H9 (cell line): Measurements from ENCODE around the gene TENT5C. TPM values are rescaled to one million over a fixed set of nuclear protein-coding genes. Genes with fewer than 3 reads are reported as not detected.

Experiments
- DNase-seq: peaks from one replicate; pipeline ENCODE4 v3.0.0-alpha.2; 2017
- H2AFZ ChIP-seq: one replicate; pipeline ENCODE4 v1.6.1; 2013; ENCODE audit warnings: mild to moderate bottlenecking, low read length, control low read depth, moderate library complexity
- H2AK5ac ChIP-seq: 2 replicates; pipeline ENCODE4 v1.6.1; 2013; ENCODE audit warnings: low read length, control low read depth, mixed read lengths; ENCODE audit not compliant: insufficient read length
- H2BK120ac ChIP-seq: one replicate; pipeline ENCODE4 v1.6.1; 2013; ENCODE audit warnings: low read depth, mild to moderate bottlenecking, low read length, control low read depth, inconsistent platforms; ENCODE audit not compliant: poor library complexity, severe bottlenecking
- H2BK12ac ChIP-seq: 2 replicates; pipeline ENCODE4 v1.6.1; 2013; ENCODE audit warnings: low read length, control low read depth, mixed read lengths, low read depth; ENCODE audit not compliant: insufficient read length
- H2BK15ac ChIP-seq: 2 replicates; pipeline ENCODE4 v1.6.1; 2013; ENCODE audit warnings: low read depth, low read length, control low read depth
- H2BK20ac ChIP-seq: one replicate; pipeline ENCODE4 v1.6.1; 2013; ENCODE audit warnings: low read depth, mild to moderate bottlenecking, low read length, control low read depth, inconsistent platforms; ENCODE audit not compliant: poor library complexity, severe bottlenecking
- H2BK5ac ChIP-seq: 2 replicates; pipeline ENCODE4 v1.6.1; 2013; ENCODE audit warnings: low read length, control low read depth, mixed read lengths; ENCODE audit not compliant: insufficient read length
- H3K14ac ChIP-seq: 2 replicates; pipeline ENCODE4 v1.6.1; 2013; ENCODE audit warnings: low read length, control low read depth; ENCODE audit not compliant: insufficient read depth
- H3K18ac ChIP-seq: 2 replicates; pipeline ENCODE4 v1.6.1; 2013; ENCODE audit warnings: low read depth, mild to moderate bottlenecking, mixed read lengths, low read length, control low read depth; ENCODE audit not compliant: insufficient read length
- H3K23ac ChIP-seq: 2 replicates; pipeline ENCODE4 v1.6.1; 2013; ENCODE audit warnings: low read length, control low read depth, mixed read lengths, low read depth; ENCODE audit not compliant: insufficient read length
- H3K23me2 ChIP-seq: 2 replicates; pipeline ENCODE4 v1.6.1; 2013; ENCODE audit warnings: low read depth, mild to moderate bottlenecking, mixed read lengths, low read length, control low read depth; ENCODE audit not compliant: insufficient read length, poor library complexity, severe bottlenecking
- H3K27ac ChIP-seq: 2 replicates; pipeline ENCODE4 v1.5.1; 2013; ENCODE audit warnings: low read length, control low read depth, mixed read lengths, low read depth; ENCODE audit not compliant: insufficient read length
- H3K27me3 ChIP-seq: 2 replicates; pipeline ENCODE4 v1.6.1; 2013; ENCODE audit warnings: low read length, control low read depth, inconsistent platforms; ENCODE audit not compliant: insufficient read depth
- H3K4ac ChIP-seq: 2 replicates; pipeline ENCODE4 v1.6.1; 2013; ENCODE audit warnings: low read depth, mild to moderate bottlenecking, control low read depth, inconsistent platforms, low read length, moderate library complexity
- H3K4me1 ChIP-seq: 2 replicates; pipeline ENCODE4 v1.6.1; 2013; ENCODE audit warnings: low read length, control low read depth, inconsistent platforms; ENCODE audit not compliant: insufficient read depth
- H3K4me2 ChIP-seq: 2 replicates; pipeline ENCODE4 v1.6.1; 2013; ENCODE audit warnings: low read length, control low read depth, mixed read lengths; ENCODE audit not compliant: insufficient read length, insufficient read depth
- H3K56ac ChIP-seq: 2 replicates; pipeline ENCODE4 v1.6.1; 2013; ENCODE audit warnings: low read depth, mild to moderate bottlenecking, mixed read lengths, low read length, control low read depth; ENCODE audit not compliant: insufficient read length
- H3K79me1 ChIP-seq: 2 replicates; pipeline ENCODE4 v1.6.1; 2013; ENCODE audit warnings: low read depth, mild to moderate bottlenecking, moderate library complexity, low read length, control low read depth, inconsistent platforms; ENCODE audit not compliant: insufficient read depth, poor library complexity, severe bottlenecking
- H3K79me2 ChIP-seq: 2 replicates; pipeline ENCODE4 v1.6.1; 2013; ENCODE audit warnings: low read length, control low read depth, inconsistent platforms; ENCODE audit not compliant: insufficient read depth
- H3K9ac ChIP-seq: 2 replicates; pipeline ENCODE4 v1.6.1; 2013; ENCODE audit warnings: low read length, control low read depth, mixed read lengths; ENCODE audit not compliant: insufficient read length; ENCODE audit errors: extremely low read depth
- H3K9me3 ChIP-seq: one replicate; pipeline ENCODE4 v1.6.1; 2013; ENCODE audit warnings: low read depth, low read length, inconsistent platforms; ENCODE audit not compliant: control insufficient read depth
- H3T11ph ChIP-seq: one replicate; pipeline ENCODE4 v1.6.1; 2013; ENCODE audit warnings: mild to moderate bottlenecking, low read length, control low read depth, inconsistent platforms
- H4K20me1 ChIP-seq: one replicate; pipeline ENCODE4 v1.6.1; 2013; ENCODE audit not compliant: control insufficient read depth, insufficient read length, insufficient read depth
- H4K5ac ChIP-seq: 2 replicates; pipeline ENCODE4 v1.6.1; 2013; ENCODE audit warnings: low read depth, mild to moderate bottlenecking, mixed read lengths, low read length, control low read depth; ENCODE audit not compliant: insufficient read length
- H4K8ac ChIP-seq: replicated peaks from 2 replicates; pipeline ENCODE4 v1.6.1; 2013; ENCODE audit warnings: low read length, control low read depth, mixed read lengths, low read depth; ENCODE audit not compliant: insufficient read length
- H4K91ac ChIP-seq: 2 replicates; pipeline ENCODE4 v1.6.1; 2013; ENCODE audit warnings: low read depth, mild to moderate bottlenecking, moderate library complexity, mixed read lengths, low read length, control low read depth; ENCODE audit not compliant: insufficient read length
- H3K27ac Mint-ChIP-seq, 3 experiments: 2 replicates in 2 of 3; 3 replicates in 1 of 3; pipeline ENCODE4 v1.8.0; 2020 to 2021; ENCODE audit warnings: mixed read lengths in 3 of 3, mild to moderate bottlenecking in 1 of 3, moderate library complexity in 1 of 3
- H3K27me3 Mint-ChIP-seq: 2 replicates; pipeline ENCODE4 v1.8.0; 2021; ENCODE audit warnings: low read depth, mild to moderate bottlenecking, moderate library complexity, mixed read lengths
- H3K36me3 Mint-ChIP-seq, 3 experiments: 2 replicates in 2 of 3; 3 replicates in 1 of 3; pipeline ENCODE4 v1.8.0; 2020 to 2021; ENCODE audit warnings: low read depth in 3 of 3, mixed read lengths in 3 of 3; ENCODE audit not compliant: insufficient read depth in 1 of 3
- H3K4me1 Mint-ChIP-seq, 2 experiments: 2 replicates each; pipeline ENCODE4 v1.8.0; 2020; ENCODE audit warnings: mixed read lengths in 2 of 2
- H3K4me3 Mint-ChIP-seq, 2 experiments: 2 replicates in 1 of 2; 3 replicates in 1 of 2; pipeline ENCODE4 v1.8.0; 2020 to 2021; ENCODE audit warnings: mild to moderate bottlenecking in 2 of 2, mixed read lengths in 2 of 2, moderate library complexity in 1 of 2
- H3K9me3 Mint-ChIP-seq, 2 experiments: 2 replicates in 1 of 2; 3 replicates in 1 of 2; pipeline ENCODE4 v1.8.0; 2020; ENCODE audit warnings: mild to moderate bottlenecking in 2 of 2, mixed read lengths in 2 of 2, moderate library complexity in 1 of 2
- WGBS: extraction: QIAGEN DNeasy Blood & Tissue Kit; methylation state at CpG from one replicate; pipeline ENCODE4 v1.1.7; 2013; ENCODE audit warnings: missing lambda C conversion rate, low lambda C conversion rate, mixed read lengths; ENCODE audit not compliant: insufficient read length; ENCODE audit errors: extremely low coverage; 5-methylcytosine and 5-hydroxymethylcytosine counted together
- total RNA-seq: library from RNA; stranded (reverse); gene quantifications from 2 replicates; pipeline ENCODE4 v1.2.1, GENCODE V29; 2021
- TF ChIP-seq, protein P1 (sequence below): fragments of 200-600 bp; sonication (generic); conservative IDR thresholded peaks from 3 replicates; pipeline ENCODE4 v1.8.0; 2021; ENCODE audit warnings: antibody characterized with exemption, mild to moderate bottlenecking

TENT5C gene
- total RNA-seq, 1 experiment from 2014 or later, result 0.37 TPM

DNA sequence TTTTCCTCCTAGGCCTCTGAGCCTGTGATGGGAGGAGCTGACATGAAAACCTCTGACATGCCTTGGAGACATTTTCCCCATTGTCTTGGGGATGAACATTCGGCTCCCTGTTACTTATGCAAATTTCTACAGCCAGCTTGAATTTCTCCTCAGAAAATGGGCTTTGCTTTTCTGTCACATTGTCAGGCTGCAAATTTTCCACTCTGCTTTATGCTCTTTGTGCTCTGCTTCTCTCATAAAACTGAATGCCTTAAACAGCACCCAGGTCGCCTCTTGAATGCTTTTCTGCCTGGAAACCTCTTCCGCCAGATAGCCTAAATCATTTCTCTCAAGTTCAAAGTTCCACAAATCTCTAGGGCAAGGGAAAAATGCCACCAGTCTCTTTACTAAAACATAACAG lies 46.7 kb upstream of the TENT5C start:
- Histone ChIP-seq H3K18ac (no peak overlapping the region), H3K9me3 (no peaks in the 10 kb centered on the region), H3K14ac (no peak overlapping the region), H2BK5ac (no peak overlapping the region), H4K5ac (no peak overlapping the region), H2AK5ac (no peak overlapping the region), H3K4me2 (no peak overlapping the region), H3T11ph (no peak overlapping the region), H2BK120ac (no peak overlapping the region), H3K4me1 (no peaks in the 10 kb centered on the region), H3K56ac (no peak overlapping the region), H2BK15ac (no peak overlapping the region), H3K23ac (no peak overlapping the region), H3K79me1 (no peaks in the 10 kb centered on the region), H3K23me2 (no peaks in the 10 kb centered on the region), H2BK12ac (no peak overlapping the region), H2BK20ac (no peak overlapping the region), H3K79me2 (no peaks in the 10 kb centered on the region), H3K27me3 (no peaks in the 10 kb centered on the region), H4K20me1 (no peaks in the 10 kb centered on the region), H2AFZ (no peak overlapping the region), H3K4ac (no peak overlapping the region), H4K8ac (no peak overlapping the region), H4K91ac (no peak overlapping the region), H3K27ac (no peak overlapping the region), H3K9ac (no peak overlapping the region)
- H3K36me3 Mint-ChIP-seq, result peaks cover 0 to 12% (median 11%) of the 10 kb centered on the region in 3 experiments; a peak in 6 of 7 replicates
- TF ChIP-seq, protein P1, sequence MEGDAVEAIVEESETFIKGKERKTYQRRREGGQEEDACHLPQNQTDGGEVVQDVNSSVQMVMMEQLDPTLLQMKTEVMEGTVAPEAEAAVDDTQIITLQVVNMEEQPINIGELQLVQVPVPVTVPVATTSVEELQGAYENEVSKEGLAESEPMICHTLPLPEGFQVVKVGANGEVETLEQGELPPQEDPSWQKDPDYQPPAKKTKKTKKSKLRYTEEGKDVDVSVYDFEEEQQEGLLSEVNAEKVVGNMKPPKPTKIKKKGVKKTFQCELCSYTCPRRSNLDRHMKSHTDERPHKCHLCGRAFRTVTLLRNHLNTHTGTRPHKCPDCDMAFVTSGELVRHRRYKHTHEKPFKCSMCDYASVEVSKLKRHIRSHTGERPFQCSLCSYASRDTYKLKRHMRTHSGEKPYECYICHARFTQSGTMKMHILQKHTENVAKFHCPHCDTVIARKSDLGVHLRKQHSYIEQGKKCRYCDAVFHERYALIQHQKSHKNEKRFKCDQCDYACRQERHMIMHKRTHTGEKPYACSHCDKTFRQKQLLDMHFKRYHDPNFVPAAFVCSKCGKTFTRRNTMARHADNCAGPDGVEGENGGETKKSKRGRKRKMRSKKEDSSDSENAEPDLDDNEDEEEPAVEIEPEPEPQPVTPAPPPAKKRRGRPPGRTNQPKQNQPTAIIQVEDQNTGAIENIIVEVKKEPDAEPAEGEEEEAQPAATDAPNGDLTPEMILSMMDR, result no peak
- no peak overlapping the region for H3K27ac Mint-ChIP-seq
- WGBS, result no CpG with 5 or more reads among the region's 3 CpGs
- H3K9me3 Mint-ChIP-seq, result peaks cover 19 to 22% of the 10 kb centered on the region in 2 experiments
- DNase-seq, result no peak
- H3K4me3 Mint-ChIP-seq, result no peak overlapping the region
- no peaks in the 10 kb centered on the region for H3K27me3 Mint-ChIP-seq
- H3K4me1 Mint-ChIP-seq, result 0 out of 4 replicates have a peak, but pooled peaks cover 0 to 6% of the 10 kb centered on the region in 2 experiments
